ENCODE measurements around the gene FHOD1. TPM values are rescaled to one million over a fixed set of nuclear protein-coding genes. Genes with fewer than 3 reads are reported as not detected.

The FHOD1 gene
- total RNA-seq, 3 donors from 2014 or later: 30.7 to 36.5 (median 34.1) TPM

GRCh38 chr16:67269766-67270165 lies 22.5 kb upstream of the FHOD1 start:
- Histone ChIP-seq H3K4me3 (no peak overlapping the region), H3K36me3 (ENCODE audit: low read depth) (no peaks in the 10 kb centered on the region), H3K9me3 (no peaks in the 10 kb centered on the region), H3K4me1 (ENCODE audit: low read depth) (no peaks in the 10 kb centered on the region)
- ATAC-seq: peak; percentile 26
- TF ChIP-seq CTCF (IDR thresholded peaks at IDR 0.05): no peak
- DNase-seq: peak in 2 of 3 donors; percentile 12 to 14
- intact Hi-C loops (cut with DNase I, micrococcal nuclease): no loop called here

- Histone ChIP-seq H3K36me3 (ENCODE audit: low read depth) (no peaks in the 10 kb centered on the region), H3K9me3 (no peaks in the 10 kb centered on the region), H3K4me3 (no peak overlapping the region), H3K4me1 (ENCODE audit: low read depth) (no peaks in the 10 kb centered on the region)
- intact Hi-C loops (cut with DNase I, micrococcal nuclease): no loop called here
- TF ChIP-seq CTCF (IDR thresholded peaks at IDR 0.05): no peak
- DNase-seq: peak in 2 of 3 donors; percentile 22 to 60
- peak; percentile 79 for ATAC-seq
These were observed 20.9 kb upstream of the FHOD1 start for GRCh38 chr16:67268136-67268579.

GRCh38 chr16:67265834-67266233 lies 18.6 kb upstream of the FHOD1 start:
- intact Hi-C loops (cut with DNase I, micrococcal nuclease): no loop called here
- Histone ChIP-seq H3K4me3 (no peak overlapping the region), H3K36me3 (ENCODE audit: low read depth) (no peaks in the 10 kb centered on the region), H3K4me1 (ENCODE audit: low read depth) (no peaks in the 10 kb centered on the region), H3K9me3 (no peaks in the 10 kb centered on the region)
- TF ChIP-seq CTCF (IDR thresholded peaks at IDR 0.05): no peak
- DNase-seq: peak in 2 of 3 donors; percentile 14 to 16
- ATAC-seq: no peak

GRCh38 chr16:67264866-67265265 lies 17.6 kb upstream of the FHOD1 start:
- no peak for ATAC-seq
- intact Hi-C loops (cut with DNase I, micrococcal nuclease): no loop called here
- no peaks in the 10 kb centered on the region for H3K36me3 ChIP-seq (ENCODE audit: low read depth)
- no peak for TF ChIP-seq CTCF (IDR thresholded peaks at IDR 0.05)
- H3K9me3 ChIP-seq: no peaks in the 10 kb centered on the region
- DNase-seq: peak in 2 of 3 donors; percentile 5 to 30
- no peaks in the 10 kb centered on the region for H3K4me1 ChIP-seq (ENCODE audit: low read depth)
- no peak overlapping the region for H3K4me3 ChIP-seq

GRCh38 chr16:67264277-67264676 lies 17.0 kb upstream of the FHOD1 start:
- H3K36me3 ChIP-seq (ENCODE audit: low read depth): no peaks in the 10 kb centered on the region
- H3K4me3 ChIP-seq: no peak overlapping the region
- H3K9me3 ChIP-seq: no peaks in the 10 kb centered on the region
- intact Hi-C loops (cut with DNase I, micrococcal nuclease): no loop called here
- no peak for ATAC-seq
- TF ChIP-seq CTCF (IDR thresholded peaks at IDR 0.05): no peak
- no peaks in the 10 kb centered on the region for H3K4me1 ChIP-seq (ENCODE audit: low read depth)
- peak in 2 of 3 donors; percentile 14 to 17 for DNase-seq

GRCh38 chr16:67263201-67263600 lies 15.9 kb upstream of the FHOD1 start:
- H3K4me1 ChIP-seq (ENCODE audit: low read depth): no peaks in the 10 kb centered on the region
- TF ChIP-seq CTCF (IDR thresholded peaks at IDR 0.05): no peak
- H3K36me3 ChIP-seq (ENCODE audit: low read depth): no peaks in the 10 kb centered on the region
- ATAC-seq (no peak), DNase-seq (no peak)
- intact Hi-C loops (cut with DNase I, micrococcal nuclease): no loop called here
- no peaks in the 10 kb centered on the region for H3K9me3 ChIP-seq
- no peak overlapping the region for H3K4me3 ChIP-seq

All from mucosa of descending colon (tissue), 3 donors.